ENCODE measurements around the gene SNX8.

Gene SNX8

GRCh38 chr7:2259480-2259879 is 54.8 kb downstream of the SNX8 start:
- no peak for DNase-seq

- no peak for DNase-seq
Measured at GRCh38 chr7:2258661-2259365, 55.4 kb downstream of the SNX8 start.

GRCh38 chr7:2257651-2258050 is 56.6 kb downstream of the SNX8 start:
- no peak for DNase-seq

GRCh38 chr7:2257046-2257551 is 57.1 kb downstream of the SNX8 start:
- DNase-seq = no peak

GRCh38 chr7:2256306-2257045 is 57.8 kb downstream of the SNX8 start:
- no peak for DNase-seq

GRCh38 chr7:2255145-2256139 is 58.8 kb downstream of the SNX8 start:
- no peak for DNase-seq

GRCh38 chr7:2254429-2255144 is 59.7 kb downstream of the SNX8 start:
- DNase-seq = no peak

GRCh38 chr7:2253525-2254244 is 60.6 kb downstream of the SNX8 start:
- no peak for DNase-seq

GRCh38 chr7:2253021-2253420 is 61.2 kb downstream of the SNX8 start:
- no peak for DNase-seq

GRCh38 chr7:2251841-2252771 is 62.1 kb downstream of the SNX8 start:
- DNase-seq = no peak

GRCh38 chr7:2251381-2251780 is 62.9 kb downstream of the SNX8 start:
- no peak for DNase-seq

- DNase-seq = no peak
Measured at GRCh38 chr7:2249744-2250323, 64.4 kb downstream of the SNX8 start.

- no peak for DNase-seq
Measured at GRCh38 chr7:2248984-2249694, 65.1 kb downstream of the SNX8 start.

- DNase-seq = no peak
Measured at GRCh38 chr7:2247141-2247995, 66.9 kb downstream of the SNX8 start.

- no peak for DNase-seq
Measured at GRCh38 chr7:2245883-2246675, 68.2 kb downstream of the SNX8 start.

- DNase-seq = no peak
Measured at GRCh38 chr7:2244404-2244995, 69.7 kb downstream of the SNX8 start.

GRCh38 chr7:2243458-2243857 is 70.8 kb downstream of the SNX8 start:
- no peak for DNase-seq
